Smooth muscle cell (in vitro differentiated cells): ENCODE measurements around the gene ATXN7L1. TPM values are rescaled to one million over a fixed set of nuclear protein-coding genes. Genes with fewer than 3 reads are reported as not detected.

Experiments
- DNase-seq: peaks from one replicate; lab custom pipeline; 2025; ENCODE audit not compliant: unreplicated experiment; lab: John Stamatoyannopoulos, UW
- H2AFZ ChIP-seq: fragments of 200-600 bp; sonication (generic); 2 replicates; pipeline ENCODE4 v1.6.0; 2016; ENCODE audit warnings: antibody characterized with exemption, low read depth, mild to moderate bottlenecking
- H3F3A ChIP-seq: fragments of 200-600 bp; sonication (generic); 2 replicates; pipeline ENCODE4 v1.6.0; 2017; ENCODE audit warnings: antibody characterized with exemption, low read depth
- H3K27ac ChIP-seq: fragments of 200-600 bp; sonication (generic); 2 replicates; pipeline ENCODE4 v1.5.1; 2016; ENCODE audit warnings: low read depth, mild to moderate bottlenecking
- H3K27me3 ChIP-seq: fragments of 200-600 bp; sonication (generic); 2 replicates; pipeline ENCODE4 v1.6.1; 2016; ENCODE audit warnings: low read depth, mild to moderate bottlenecking
- H3K36me3 ChIP-seq: fragments of 200-600 bp; sonication (generic); 2 replicates; pipeline ENCODE4 v1.5.1; 2016; ENCODE audit warnings: low read depth
- H3K4me1 ChIP-seq: fragments of 200-600 bp; sonication (generic); 2 replicates; pipeline ENCODE4 v1.5.1; 2016; ENCODE audit warnings: low read depth
- H3K4me2 ChIP-seq: fragments of 200-600 bp; sonication (generic); 2 replicates; pipeline ENCODE4 v1.6.0; 2016; ENCODE audit warnings: mild to moderate bottlenecking
- H3K4me3 ChIP-seq: fragments of 200-600 bp; sonication (generic); 2 replicates; pipeline ENCODE4 v1.5.1; 2016; ENCODE audit warnings: mild to moderate bottlenecking
- H3K79me2 ChIP-seq: fragments of 200-600 bp; sonication (generic); 2 replicates; pipeline ENCODE4 v1.6.0; 2016; ENCODE audit warnings: low read depth, mild to moderate bottlenecking
- H3K9ac ChIP-seq: fragments of 200-600 bp; sonication (generic); 2 replicates; pipeline ENCODE4 v1.6.0; 2016; ENCODE audit warnings: low read depth
- H3K9me3 ChIP-seq: fragments of 200-600 bp; sonication (generic); replicated peaks from 2 replicates; pipeline ENCODE4 v1.5.1; 2016; ENCODE audit warnings: low read depth
- H4K20me1 ChIP-seq: fragments of 200-600 bp; sonication (generic); 2 replicates; pipeline ENCODE4 v1.6.0; 2016; ENCODE audit warnings: low read depth
- WGBS: methylation state at CpG from one replicate; pipeline ENCODE4 v1.1.7; 2016; ENCODE audit warnings: low lambda C conversion rate; 5-methylcytosine and 5-hydroxymethylcytosine counted together
- polyA plus RNA-seq: library from polyadenylated mRNA; unstranded; fragments of >200 nt; fragmentation: Nextera tagmentation; extraction: Ambion mirVana; gene quantifications from 2 replicates; pipeline ENCODE4 v1.2.1, GENCODE V29; 2016
- total RNA-seq: library from RNA; depleted of rRNA; stranded (reverse); fragments of >200 nt; gene quantifications from 2 replicates; pipeline ENCODE4 v1.2.3, GENCODE V29; 2014
- TF ChIP-seq, protein P1 (sequence below): fragments of 200-600 bp; sonication (generic); IDR thresholded peaks from 2 replicates; pipeline ENCODE4 v1.5.1; 2017; ENCODE audit warnings: borderline replicate concordance, mild to moderate bottlenecking, antibody characterized with exemption; ENCODE audit not compliant: insufficient read depth, poor library complexity, severe bottlenecking

ATXN7L1 gene
- total and polyA plus RNA-seq, 2 experiments from 2014 or later, result 3.3 to 4.4 TPM

DNA sequence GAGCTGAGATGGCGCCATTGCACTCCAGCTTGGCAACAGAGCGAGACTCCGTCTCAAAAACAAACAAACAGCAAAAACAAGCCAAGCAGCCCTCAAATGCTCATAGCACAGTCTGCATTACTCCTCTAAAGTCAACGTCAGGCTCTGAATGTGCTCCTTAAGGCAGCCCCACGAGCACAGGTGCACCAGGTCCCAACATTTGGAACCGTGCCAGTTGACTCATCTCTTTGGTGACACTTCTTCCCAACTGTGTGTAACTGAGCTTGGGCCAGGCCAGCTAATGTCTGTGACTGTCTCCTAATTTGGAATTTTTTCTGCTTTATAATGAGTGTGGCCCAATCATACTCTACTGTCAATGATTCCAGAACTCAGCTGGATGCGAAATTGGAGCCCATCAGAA is 228.8 kb downstream of the ATXN7L1 start:
- no peaks in the 10 kb centered on the region for H3K9me3 ChIP-seq
- H3K4me1 ChIP-seq, result peaks cover 33% of the 10 kb centered on the region
- no peak overlapping the region for H3K4me3 ChIP-seq
- TF ChIP-seq, protein P1, sequence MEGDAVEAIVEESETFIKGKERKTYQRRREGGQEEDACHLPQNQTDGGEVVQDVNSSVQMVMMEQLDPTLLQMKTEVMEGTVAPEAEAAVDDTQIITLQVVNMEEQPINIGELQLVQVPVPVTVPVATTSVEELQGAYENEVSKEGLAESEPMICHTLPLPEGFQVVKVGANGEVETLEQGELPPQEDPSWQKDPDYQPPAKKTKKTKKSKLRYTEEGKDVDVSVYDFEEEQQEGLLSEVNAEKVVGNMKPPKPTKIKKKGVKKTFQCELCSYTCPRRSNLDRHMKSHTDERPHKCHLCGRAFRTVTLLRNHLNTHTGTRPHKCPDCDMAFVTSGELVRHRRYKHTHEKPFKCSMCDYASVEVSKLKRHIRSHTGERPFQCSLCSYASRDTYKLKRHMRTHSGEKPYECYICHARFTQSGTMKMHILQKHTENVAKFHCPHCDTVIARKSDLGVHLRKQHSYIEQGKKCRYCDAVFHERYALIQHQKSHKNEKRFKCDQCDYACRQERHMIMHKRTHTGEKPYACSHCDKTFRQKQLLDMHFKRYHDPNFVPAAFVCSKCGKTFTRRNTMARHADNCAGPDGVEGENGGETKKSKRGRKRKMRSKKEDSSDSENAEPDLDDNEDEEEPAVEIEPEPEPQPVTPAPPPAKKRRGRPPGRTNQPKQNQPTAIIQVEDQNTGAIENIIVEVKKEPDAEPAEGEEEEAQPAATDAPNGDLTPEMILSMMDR, result no peak
- no peaks in the 10 kb centered on the region for H3K79me2 ChIP-seq
- no peaks in the 10 kb centered on the region for H3F3A ChIP-seq
- H3K36me3 ChIP-seq, result no peaks in the 10 kb centered on the region
- H2AFZ ChIP-seq, result no peak overlapping the region
- H3K4me2 ChIP-seq, result no peak overlapping the region
- H3K27me3 ChIP-seq, result no peaks in the 10 kb centered on the region
- H3K27ac ChIP-seq, result no peak overlapping the region
- DNase-seq, result no peak
- WGBS, result 93% methylated on average over 7 of the region's 7 CpGs
- H3K9ac ChIP-seq, result no peak overlapping the region
- H4K20me1 ChIP-seq, result peaks cover 38% of the 10 kb centered on the region

DNA sequence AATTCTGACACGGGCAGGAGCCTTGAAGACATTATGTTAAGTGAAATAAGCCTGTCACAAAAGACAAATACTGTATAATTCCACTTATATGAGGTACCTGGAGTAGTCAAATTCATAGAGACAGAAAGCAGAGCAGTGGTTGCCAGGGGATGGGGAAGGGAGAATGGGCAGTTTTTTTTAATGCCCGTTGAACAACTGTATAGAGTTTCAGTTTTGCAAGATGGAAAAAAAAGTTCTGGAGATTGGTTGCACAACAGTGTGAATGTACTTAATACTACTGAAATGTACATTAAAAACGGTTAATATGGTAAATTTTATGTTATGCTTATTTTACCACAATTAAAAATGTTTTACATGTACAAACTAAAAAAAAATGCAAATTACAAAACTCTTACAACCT is 231.5 kb downstream of the ATXN7L1 start:
- Histone ChIP-seq H3K9me3 (no peaks in the 10 kb centered on the region), H3K4me1 (peaks cover 33% of the 10 kb centered on the region), H3K4me3 (no peak overlapping the region), H3K79me2 (no peaks in the 10 kb centered on the region), H3F3A (no peaks in the 10 kb centered on the region), H4K20me1 (peaks cover 13% of the 10 kb centered on the region), H3K4me2 (no peak overlapping the region), H2AFZ (no peak overlapping the region), H3K36me3 (no peaks in the 10 kb centered on the region), H3K27ac (no peak overlapping the region), H3K9ac (no peak overlapping the region), H3K27me3 (no peaks in the 10 kb centered on the region)
- TF ChIP-seq, protein P1, result no peak
- DNase-seq, result no peak
- WGBS, result 89% methylated on average over 3 of the region's 3 CpGs

DNA sequence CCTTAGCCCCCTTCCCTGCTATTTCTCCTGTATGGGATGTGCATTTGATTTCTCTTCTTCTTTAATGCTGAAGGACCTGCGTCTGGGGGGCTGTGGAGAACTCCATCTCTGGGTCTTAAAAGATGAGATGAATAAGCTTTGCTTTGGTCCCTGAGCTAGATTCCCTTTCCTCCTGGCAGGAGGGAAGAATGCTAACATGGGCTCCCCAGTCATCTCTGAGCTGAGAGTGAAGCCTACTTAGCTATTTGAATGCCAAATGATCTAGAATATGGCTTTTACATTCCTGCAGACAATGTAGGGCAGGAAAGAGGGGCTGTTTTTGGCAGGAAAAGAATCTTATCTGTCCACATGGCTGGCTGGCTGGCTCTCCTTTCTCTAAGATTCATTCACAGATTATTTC is 232.5 kb downstream of the ATXN7L1 start:
- H3K27me3 ChIP-seq, result no peaks in the 10 kb centered on the region
- H3K9me3 ChIP-seq, result no peaks in the 10 kb centered on the region

DNA sequence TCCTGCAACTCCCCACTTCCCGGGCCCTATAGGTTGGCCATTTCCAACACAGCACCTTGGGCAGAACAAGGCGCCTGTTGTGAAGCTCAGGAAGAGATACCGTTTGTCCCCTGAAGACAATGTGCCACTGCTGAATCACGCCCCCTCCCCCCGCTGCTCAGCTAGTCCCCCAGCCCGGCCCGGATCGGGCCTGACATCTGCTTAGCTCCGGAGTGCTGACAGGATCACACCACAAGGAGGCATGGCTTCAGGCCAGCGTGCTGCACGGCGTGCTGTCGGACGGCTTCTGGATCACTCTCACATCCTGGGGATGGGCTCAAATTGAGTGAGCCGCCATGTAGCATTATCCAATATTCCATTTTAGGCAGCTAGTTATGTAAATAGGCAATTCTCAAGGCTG is 233.0 kb downstream of the ATXN7L1 start:
- TF ChIP-seq, protein P1, result no peak
- no peaks in the 10 kb centered on the region for H3K27me3 ChIP-seq
- DNase-seq, result no peak
- H3K9ac ChIP-seq, result no peak overlapping the region
- peaks cover under 1% of the 10 kb centered on the region for H4K20me1 ChIP-seq
- H3K27ac ChIP-seq, result no peak overlapping the region
- no peaks in the 10 kb centered on the region for H3K9me3 ChIP-seq
- no peaks in the 10 kb centered on the region for H3K79me2 ChIP-seq
- no peaks in the 10 kb centered on the region for H3F3A ChIP-seq
- WGBS, result 49% methylated on average over 15 of the region's 15 CpGs
- H3K4me1 ChIP-seq, result peaks cover 33% of the 10 kb centered on the region
- no peak overlapping the region for H2AFZ ChIP-seq
- H3K4me2 ChIP-seq, result no peak overlapping the region
- H3K36me3 ChIP-seq, result no peaks in the 10 kb centered on the region
- no peak overlapping the region for H3K4me3 ChIP-seq

More for the DNA sequence above, 232.5 kb downstream of the ATXN7L1 start:
- H3K27ac ChIP-seq, result no peak overlapping the region
- TF ChIP-seq, protein P1, result no peak
- no peak overlapping the region for H3K9ac ChIP-seq
- H3K79me2 ChIP-seq, result no peaks in the 10 kb centered on the region
- no peaks in the 10 kb centered on the region for H3K36me3 ChIP-seq
- no peak for DNase-seq
- no peak overlapping the region for H2AFZ ChIP-seq
- H3K4me3 ChIP-seq, result no peak overlapping the region
- H3F3A ChIP-seq, result no peaks in the 10 kb centered on the region
- WGBS, result 44% methylated on average over 1 of the region's 1 CpG
- peaks cover 3% of the 10 kb centered on the region for H4K20me1 ChIP-seq
- peaks cover 33% of the 10 kb centered on the region for H3K4me1 ChIP-seq
- H3K4me2 ChIP-seq, result no peak overlapping the region
